CD4-positive, alpha-beta T cell treated with Interleukin-15 for 1 hour (primary cell): ENCODE measurements around the gene AREG.

Experiments used
- DNase-seq: peaks from one replicate; pipeline ENCODE4 v3.0.0-alpha.2; 2020

Gene AREG

DNA sequence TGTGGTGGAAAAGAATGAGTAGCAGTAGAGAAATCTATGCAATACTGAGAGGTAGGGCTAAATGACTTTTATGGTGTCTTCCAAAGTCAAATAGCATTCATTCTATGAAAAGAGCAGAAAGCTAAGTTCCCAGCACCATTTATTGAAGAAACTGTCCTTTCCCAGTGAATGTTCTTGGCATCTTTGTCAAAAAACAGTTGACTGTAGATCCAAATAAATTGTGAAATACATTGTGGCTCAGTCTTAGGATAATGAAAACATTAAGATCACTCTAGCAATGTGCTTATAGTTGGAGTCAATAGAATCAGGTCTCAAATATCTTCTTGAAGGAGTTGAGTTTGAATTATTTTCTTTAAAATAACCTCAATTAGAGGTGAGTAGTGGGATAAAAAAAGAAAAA, 19.4 kb downstream of the AREG start:
- no peak for DNase-seq

DNA sequence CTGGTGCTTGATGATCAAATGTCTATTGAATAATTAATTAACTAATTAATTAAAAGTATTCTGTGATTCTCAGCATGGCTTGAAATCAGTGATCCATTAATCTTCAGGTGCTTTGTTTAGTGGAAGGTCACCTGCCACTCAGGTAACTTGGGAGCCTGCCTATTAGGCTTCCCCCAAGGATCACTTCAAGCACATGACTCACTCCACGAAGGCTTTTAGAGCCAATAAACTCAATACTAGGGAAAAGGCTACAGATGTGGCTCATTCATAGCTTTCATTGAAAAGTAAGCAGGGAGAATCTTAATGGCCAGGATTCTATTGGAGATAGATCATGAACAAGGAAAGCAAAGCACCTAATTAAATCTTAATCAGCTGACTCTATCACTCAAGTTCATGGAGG, 21.3 kb downstream of the AREG start:
- no peak for DNase-seq

DNA sequence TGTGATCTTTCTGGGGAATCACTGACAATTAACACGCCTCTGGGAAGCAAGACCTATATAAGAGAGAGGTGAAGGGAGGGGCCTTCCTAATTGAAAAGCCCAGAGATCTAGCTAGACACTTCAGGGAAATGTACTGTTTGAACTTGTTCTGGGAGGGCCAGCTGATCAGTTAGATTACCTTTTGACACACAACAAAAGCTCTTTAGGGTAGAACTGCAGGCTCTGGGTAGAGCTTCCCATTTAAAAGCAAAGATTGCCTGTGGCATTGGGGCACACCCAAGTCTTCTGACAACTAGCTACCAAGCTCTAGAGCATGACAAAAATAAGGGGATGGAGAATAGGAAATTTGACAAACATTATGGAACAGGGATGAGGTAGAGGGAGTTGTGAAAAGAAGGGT, 26.3 kb downstream of the AREG start:
- no peak for DNase-seq

DNA sequence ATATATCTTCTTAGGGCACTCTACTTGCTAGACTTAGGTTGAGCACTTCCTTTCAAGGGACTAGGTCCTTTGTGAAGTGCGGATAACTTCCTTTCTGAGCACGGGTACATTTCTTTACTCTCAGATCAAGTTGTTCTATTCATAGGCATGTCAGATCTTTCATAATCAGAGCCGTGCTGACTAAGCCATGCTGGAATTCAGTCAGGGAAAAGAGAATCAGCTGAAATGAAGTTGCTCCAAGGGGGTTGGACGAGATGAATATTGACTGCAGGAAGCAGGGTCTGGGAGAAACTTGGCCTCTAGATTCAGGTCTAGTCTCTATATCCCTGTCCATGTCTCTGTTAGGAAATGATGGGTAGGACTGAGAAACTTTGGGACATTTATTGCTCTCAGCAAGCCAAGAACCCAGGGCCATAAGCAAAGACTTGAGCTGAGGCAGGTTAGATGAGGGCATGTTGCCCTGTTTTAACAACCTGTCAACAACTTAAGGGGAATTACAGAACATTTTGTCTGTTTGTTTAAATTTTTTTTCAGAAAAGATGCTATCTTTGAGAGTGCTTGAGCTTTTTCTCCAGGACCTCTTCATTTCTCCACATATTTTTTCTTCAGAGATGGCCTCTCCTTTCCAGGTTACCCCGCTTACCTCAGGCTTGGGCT, 28.3 kb downstream of the AREG start:
- DNase-seq = no peak

DNA sequence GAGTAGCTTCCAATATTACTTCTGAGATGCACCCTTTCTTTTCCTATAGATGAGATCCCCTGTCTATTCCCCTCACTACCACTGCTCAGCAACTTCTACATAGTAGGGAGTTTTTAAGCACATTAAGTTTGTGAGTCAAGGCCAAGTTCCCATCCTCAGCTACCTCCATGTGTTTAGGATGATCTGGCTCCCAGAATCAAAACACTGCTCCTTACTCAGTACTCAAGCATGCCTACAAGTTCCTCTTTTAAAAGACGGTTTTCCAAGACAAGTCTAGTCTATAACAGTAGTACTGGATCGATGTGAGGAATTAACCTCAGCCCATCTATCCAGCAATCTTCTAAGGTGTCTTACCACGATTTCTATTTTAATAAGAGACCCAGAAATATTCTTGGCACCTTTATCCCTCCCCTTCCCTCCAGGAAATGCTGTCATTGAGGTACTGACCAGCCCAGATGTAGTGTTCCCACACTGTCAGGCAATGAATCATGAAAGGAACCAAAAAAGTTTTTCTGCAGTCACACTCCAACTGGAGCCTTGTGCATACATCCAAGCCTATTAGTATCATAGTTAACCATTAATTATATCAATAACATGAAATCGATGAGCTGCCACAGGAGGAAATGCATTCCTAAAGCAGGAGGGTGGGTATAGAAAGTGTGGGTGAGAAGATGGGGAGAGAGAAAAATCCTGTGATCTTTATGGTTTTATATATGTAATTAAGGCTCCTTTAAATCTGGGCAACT, 29.6 kb downstream of the AREG start:
- DNase-seq = no peak

DNA sequence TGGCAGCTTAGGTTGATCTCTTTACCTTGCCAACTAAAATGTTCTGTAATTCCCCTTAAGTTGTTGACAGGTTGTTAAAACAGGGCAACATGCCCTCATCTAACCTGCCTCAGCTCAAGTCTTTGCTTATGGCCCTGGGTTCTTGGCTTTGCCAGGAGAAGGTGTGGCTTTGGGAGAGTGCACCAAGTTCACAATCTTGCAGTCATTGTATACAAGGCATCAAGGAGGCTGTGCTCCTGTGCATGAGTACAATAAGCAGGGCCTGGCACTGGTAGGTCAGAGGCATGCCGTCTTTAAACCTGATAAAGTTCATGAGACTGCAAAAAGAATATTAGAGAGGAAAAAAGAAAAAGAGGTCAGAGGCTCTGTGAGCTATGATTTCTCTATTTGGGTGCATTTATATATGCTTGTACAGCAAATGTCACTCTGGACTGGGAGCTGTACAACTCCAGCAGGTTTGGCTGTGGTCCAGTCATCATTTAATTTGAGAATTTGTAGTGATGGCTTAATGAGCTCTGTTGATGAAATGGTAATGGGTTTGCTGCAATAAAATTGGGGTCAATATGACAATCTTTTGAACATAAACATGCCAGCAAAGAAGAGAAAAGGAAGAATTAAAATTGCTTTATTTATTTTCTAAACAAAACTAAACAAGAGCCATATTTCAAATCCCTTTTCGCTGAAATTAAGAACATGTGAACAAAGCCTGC, 30.3 kb downstream of the AREG start:
- no peak for DNase-seq

DNA sequence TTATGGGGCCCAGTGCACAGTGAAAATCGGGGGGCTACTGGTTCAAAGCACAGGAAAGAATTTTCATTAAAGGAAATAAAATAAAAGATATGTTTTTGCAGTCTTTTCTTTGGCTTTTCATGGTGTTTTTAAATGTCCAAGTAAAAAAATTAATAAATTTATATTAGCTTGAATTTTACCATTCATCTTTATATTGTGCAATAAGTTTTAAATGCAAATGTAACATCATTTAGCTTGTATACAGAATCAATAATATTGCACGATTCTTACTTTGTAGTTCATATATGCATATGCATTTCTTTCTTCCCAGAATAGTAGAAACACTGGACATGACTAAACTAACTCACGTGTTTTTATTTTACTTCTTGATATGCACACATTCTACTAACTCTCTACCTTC, 31.0 kb downstream of the AREG start:
- no peak for DNase-seq

DNA sequence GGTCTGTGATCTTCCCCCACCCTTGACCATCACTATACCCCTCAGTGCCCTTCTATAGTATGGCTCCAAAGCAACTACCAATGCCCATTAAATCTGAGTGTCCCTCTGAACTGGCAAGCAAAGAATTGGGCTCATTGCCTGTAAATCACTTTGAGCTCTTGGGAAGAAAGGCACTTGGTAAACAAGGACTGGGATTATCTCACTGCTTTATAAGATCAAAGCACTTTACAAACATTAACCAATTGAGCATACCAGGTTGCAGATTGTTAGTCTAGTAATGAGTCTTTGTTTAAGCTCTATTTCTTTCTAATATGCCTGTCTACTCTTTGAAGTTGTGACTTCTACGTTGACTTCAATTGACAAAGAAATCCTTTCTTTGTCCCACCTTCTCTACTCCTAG, 34.1 kb downstream of the AREG start:
- no peak for DNase-seq

DNA sequence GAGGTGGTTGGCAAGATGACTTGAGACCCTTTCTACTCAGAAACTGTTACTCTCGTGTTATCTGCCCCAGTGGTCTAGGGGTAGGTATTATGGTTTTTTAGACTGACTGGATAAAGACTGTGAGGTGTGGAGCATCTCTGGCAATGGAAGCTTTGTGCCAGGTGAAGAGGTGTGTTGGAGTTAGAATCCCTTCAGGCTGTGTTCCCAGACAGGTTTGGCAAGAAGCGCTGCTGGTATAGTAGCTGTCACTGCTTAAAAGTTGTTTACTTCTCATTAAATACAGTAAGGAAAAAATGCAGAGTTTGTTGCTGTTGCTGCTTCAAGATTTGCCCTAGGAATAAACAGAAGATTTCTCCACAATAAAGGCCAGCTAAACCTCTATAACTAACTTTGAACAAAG, 35.3 kb downstream of the AREG start:
- no peak for DNase-seq

DNA sequence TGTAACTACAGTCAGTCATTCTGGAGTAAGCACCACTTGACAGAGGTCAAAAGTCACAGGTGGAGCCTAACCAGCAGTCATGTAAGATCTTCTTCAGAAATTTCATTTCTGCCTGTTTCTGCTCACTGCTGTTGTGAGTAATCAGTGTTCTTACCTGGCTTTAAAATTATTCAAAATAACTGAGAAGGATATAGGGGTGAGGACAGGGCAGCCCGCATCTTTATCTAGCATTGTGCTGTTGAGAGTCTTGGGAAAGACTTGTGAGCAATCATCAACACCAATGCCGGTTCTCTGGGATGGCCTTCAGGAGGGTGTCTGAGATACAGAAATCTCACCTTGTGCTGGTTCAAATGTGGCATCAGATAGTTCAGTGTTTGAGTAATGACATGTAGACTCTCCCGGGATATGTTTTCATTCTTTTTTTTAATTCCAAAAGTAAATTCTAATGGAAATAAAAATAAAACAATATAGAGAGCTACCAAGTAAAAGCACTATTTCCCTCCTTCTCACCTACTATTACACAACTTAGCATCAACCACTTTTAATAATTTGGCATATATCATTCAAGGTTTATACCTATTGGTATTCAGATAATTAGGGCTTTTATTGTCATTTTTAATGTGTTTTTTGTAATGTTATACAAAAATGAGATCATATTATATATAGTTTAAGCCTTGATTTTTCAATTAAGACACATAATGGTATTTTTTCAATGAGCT, 37.1 kb downstream of the AREG start:
- DNase-seq = no peak

DNA sequence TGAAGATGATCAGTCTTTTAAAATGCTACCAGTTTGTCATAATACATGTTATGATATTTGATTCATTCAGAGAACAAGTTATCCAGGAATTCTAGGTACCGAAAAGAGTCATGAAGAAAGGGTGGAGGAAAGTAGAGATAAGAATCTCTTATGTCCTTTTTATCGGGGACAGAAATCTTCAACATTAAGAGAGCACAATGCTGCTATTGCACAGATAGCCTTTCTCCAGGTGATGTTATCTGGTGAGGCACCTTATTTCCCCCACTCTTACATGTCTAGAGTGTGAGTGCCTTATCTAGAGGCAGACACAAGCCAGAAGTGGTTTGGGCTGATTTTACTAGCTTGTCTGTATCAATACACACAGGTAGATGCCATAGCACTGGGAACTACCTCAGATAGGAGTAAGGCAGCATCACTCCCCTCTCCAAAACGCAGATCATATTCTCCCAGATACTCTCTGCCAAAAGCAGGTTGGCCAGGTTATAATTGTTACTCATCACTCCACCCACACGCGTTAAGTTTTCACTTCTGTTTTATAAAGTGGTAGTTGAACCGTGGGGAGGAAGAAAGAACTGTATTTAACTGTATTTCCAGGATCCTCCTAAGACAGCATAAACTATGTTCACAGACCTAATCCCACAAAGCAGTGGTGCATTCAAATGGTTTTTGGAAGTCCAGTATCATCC, 38.4 kb downstream of the AREG start:
- no peak for DNase-seq

DNA sequence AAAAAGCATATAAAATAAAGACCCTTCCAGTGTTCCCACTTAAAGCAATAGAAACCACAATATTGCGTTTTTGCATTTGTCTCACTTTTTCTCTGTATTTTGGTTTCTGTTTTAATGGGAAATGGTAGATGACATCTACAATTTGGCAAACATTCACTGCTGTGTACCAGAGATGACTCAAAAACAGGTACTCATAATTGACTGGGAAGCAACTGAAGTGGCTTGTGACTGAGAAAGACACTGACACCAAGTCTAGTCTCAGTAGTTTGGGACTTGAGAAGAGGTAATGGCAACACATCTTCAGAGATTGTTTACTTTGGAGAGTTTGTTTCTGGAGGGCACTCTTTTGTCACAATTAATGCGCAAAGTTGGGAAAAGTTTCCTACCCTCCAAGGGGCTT, 42.0 kb downstream of the AREG start:
- DNase-seq = no peak

DNA sequence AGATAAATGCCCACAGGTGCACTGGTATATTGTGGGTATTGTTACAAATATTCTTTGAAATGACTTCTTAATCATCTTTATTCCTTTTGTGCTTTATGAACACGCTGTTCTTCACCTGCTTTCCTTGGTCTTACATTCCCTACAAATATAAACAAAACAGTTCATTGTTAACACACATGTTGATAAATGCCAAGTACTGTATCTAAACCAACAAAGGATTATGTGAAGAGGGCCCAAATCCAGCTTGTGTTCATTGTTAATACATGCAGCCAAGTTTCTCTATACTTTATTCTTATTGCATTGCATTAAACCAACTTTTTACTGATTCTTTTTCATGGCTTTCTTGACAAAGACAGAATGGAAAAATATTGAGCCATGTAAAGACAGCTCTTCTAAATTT, 42.8 kb downstream of the AREG start:
- DNase-seq = no peak

DNA sequence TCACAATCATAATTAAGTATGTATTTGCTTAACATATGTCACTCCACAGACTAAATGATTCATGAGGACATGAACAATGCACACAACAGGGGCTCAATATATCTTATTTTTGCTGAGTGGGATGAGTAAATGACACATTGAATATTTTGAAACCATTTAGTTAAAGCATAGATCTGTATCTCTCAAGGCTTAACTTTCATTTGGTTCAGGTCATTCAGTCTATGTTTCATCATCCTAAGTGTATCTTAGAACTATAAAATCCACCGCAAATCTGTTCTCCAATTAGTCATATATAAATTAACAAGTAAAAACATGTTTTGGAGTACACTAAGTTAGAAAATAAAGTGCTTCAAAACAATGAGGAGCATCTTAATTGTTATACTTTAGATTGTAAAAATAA, 45.8 kb downstream of the AREG start:
- DNase-seq = no peak

DNA sequence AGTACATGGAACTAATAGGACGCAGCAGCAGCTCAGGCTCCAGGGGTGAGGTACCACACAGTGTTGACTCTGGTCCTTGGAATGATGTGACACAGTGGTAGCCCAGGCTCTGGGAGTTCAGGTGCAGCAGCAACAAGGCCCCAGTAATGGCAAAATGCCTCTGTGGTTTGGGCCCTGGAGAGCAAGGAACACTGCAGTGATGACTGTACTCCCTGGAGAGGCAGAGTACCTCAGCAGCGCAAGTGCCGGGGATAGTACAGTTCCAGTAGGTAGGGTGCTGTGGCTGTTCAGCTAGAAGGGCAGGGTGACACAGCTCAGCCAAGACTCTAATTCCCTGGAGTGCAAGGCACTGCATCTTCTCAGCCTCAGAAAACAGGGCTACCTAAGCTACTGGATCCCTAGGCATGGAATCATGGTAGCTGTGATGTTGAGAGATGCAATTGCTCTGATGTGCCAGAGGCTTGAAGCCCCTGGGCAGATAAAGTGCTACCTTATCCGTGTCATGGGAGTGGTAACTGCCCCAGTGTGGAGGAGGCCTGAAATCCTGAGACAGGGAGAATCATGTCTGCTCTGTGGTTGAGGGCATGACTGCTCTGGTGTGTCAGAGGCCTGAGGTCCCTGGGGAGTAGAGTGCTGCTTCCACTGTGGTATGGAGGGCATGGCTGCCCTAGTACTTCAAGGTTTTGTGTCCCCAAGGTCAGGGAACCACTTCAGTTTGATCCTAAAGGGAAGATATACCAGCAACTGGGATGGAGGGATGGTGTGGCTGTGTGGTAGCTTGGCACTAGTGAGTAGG, 55.2 kb downstream of the AREG start:
- DNase-seq = no peak

DNA sequence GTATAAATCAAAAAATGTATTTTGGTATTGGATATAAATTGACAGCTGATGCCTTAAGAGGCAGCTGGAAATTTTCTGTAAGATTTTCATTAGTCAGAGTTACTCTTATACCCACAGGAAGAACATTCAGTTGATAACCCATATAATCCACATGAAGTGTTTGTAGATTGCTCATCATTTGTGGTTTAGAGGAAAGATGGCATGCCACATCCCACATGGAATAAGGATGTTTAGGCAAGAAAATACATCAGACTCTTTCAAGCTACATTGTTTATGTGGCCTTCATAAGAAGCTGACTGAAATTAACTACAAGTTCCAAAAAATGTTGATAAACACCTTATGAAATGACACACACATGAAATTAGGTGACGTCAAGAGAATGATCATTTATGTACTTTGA, 56.6 kb downstream of the AREG start:
- no peak for DNase-seq

DNA sequence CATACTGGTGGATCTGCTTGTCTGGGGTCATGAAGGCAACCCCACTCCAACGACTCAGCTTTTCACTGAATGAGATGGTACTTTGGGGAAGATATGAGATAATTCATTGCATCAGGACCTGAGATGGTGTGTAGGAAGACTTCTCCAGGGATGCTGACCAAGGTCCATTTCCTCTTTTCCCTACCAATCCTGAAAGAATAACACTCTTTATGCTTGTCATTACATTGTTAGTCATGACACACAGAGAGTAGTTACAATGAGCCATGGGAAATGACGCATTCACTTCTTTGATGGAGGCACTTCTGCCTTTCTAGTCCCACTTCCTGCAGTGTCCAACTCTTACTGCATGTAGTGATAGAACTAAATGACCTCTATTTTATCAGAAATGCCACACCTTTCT, 58.6 kb downstream of the AREG start:
- no peak for DNase-seq

DNA sequence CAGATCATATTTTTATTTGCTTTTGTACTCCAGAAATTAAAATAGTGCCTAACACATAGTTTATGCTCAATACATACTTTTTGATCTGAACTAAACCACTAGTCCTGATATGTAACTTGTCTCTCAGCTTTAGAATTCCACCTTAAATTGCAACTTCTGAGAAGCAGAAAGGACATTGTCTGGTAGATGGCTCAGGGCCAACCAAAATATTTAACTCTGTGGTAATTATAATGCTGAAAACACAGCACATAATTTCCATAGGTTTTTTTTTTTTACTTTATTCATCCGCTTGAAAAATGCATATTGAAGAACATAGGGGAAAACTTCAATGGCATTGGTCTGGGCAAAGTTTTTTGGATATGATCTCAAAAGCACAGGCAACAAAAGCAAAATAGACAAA, 59.3 kb downstream of the AREG start:
- DNase-seq = no peak
